ENCODE measurements around the gene MARK1. TPM values are rescaled to one million over a fixed set of nuclear protein-coding genes. Genes with fewer than 3 reads are reported as not detected.

MARK1 gene
- total RNA-seq, 1 donor from 2014 or later: 13.2 TPM

GRCh38 chr1:220685879-220686278, 157.9 kb downstream of the MARK1 start:
- no peak overlapping the region for H3K4me2 ChIP-seq
- Mint-ChIP-seq H3K4me3 (no peak overlapping the region), H3K27ac (no peak overlapping the region), H3K9me3 (peaks cover 2% of the 10 kb centered on the region), H3K4me1 (peaks cover 3% of the 10 kb centered on the region), H3K36me3 (no peaks in the 10 kb centered on the region), H3K27me3 (ENCODE audit: insufficient read depth, low read depth) (peaks cover 6% of the 10 kb centered on the region)
- no peaks in the 10 kb centered on the region for H3K9me3 ChIP-seq (ENCODE audit: low read depth)
- H2AFZ ChIP-seq (replicated peaks): no peak overlapping the region
- H3K27me3 ChIP-seq: peaks cover 19% of the 10 kb centered on the region
- peaks cover 3% of the 10 kb centered on the region for H3K4me1 ChIP-seq
- no peak overlapping the region for H3K4me3 ChIP-seq
- H3K36me3 ChIP-seq: no peaks in the 10 kb centered on the region
- peaks cover under 1% of the 10 kb centered on the region for H3F3A ChIP-seq (ENCODE audit: low read depth)
- H4K20me1 ChIP-seq (ENCODE audit: low read depth): no peaks in the 10 kb centered on the region
- DNase-seq (ENCODE audit: low spot score): peak; percentile 21
- no peak overlapping the region for H3K9ac ChIP-seq
- TF ChIP-seq CTCF (IDR thresholded peaks at IDR 0.05) (peak; percentile 14), EZH2 (IDR thresholded peaks at IDR 0.05) (no peak)
- H3K27ac ChIP-seq: no peak overlapping the region
- H3K79me2 ChIP-seq (ENCODE audit: low read depth): no peaks in the 10 kb centered on the region

DNA sequence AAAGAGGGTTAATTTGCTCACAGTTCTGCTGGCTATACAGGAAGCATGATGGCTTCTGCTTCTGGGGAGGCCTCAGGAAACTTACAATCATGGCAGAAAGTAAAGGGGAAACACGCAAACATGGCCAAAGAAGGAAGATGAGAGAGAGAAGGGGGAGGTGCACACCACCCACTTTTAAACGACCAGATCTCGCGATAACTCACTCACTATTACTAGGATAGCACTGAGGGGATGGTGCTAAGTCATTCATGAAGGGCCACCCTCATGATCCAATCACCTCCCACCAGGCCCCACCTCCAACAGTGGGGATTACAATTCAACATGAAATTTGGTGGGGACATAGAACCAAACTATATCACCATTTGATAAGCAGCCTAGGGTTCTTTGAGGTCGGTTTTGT, 159.9 kb downstream of the MARK1 start:
- peaks cover 4% of the 10 kb centered on the region for H3F3A ChIP-seq (ENCODE audit: low read depth)
- H4K20me1 ChIP-seq (ENCODE audit: low read depth): no peaks in the 10 kb centered on the region
- H3K4me3 Mint-ChIP-seq: no peak overlapping the region
- H3K4me3 ChIP-seq: no peak overlapping the region
- H2AFZ ChIP-seq (replicated peaks): no peak overlapping the region
- H3K9me3 ChIP-seq (ENCODE audit: low read depth): no peaks in the 10 kb centered on the region
- no peaks in the 10 kb centered on the region for H3K79me2 ChIP-seq (ENCODE audit: low read depth)
- TF ChIP-seq EZH2phosphoT487 (IDR thresholded peaks at IDR 0.05) (no peak), CTCF (IDR thresholded peaks at IDR 0.05) (no peak), EZH2 (IDR thresholded peaks at IDR 0.05) (no peak)
- H3K9me3 Mint-ChIP-seq: peaks cover 2% of the 10 kb centered on the region
- no peak for DNase-seq (ENCODE audit: low spot score)
- H3K27ac Mint-ChIP-seq: no peak overlapping the region
- peaks cover 9% of the 10 kb centered on the region for H3K4me1 ChIP-seq
- H3K27me3 Mint-ChIP-seq (ENCODE audit: insufficient read depth, low read depth): peaks cover 11% of the 10 kb centered on the region
- H3K36me3 Mint-ChIP-seq: no peaks in the 10 kb centered on the region
- H3K9ac ChIP-seq: no peak overlapping the region
- peaks cover 38% of the 10 kb centered on the region for H3K27me3 ChIP-seq
- peaks cover 7% of the 10 kb centered on the region for H3K4me1 Mint-ChIP-seq
- H3K27ac ChIP-seq: no peak overlapping the region
- no peaks in the 10 kb centered on the region for H3K36me3 ChIP-seq
- no peak overlapping the region for H3K4me2 ChIP-seq

GRCh38 chr1:220689666-220690065, 161.7 kb downstream of the MARK1 start:
- peaks cover 11% of the 10 kb centered on the region for H3K27me3 Mint-ChIP-seq (ENCODE audit: insufficient read depth, low read depth)
- no peak for DNase-seq (ENCODE audit: low spot score)
- H3K36me3 Mint-ChIP-seq: no peaks in the 10 kb centered on the region
- Histone ChIP-seq H3K27ac (no peak overlapping the region), H3K27me3 (peaks cover 42% of the 10 kb centered on the region), H3K79me2 (ENCODE audit: low read depth) (no peaks in the 10 kb centered on the region), H3K4me1 (peaks cover 9% of the 10 kb centered on the region), H3K4me2 (peak overlapping the region; percentile 100), H3K9ac (no peak overlapping the region), H2AFZ (replicated peaks) (peak overlapping the region; percentile 100), H3K4me3 (peak overlapping the region; percentile 96), H3K9me3 (ENCODE audit: low read depth) (no peaks in the 10 kb centered on the region), H3K36me3 (no peaks in the 10 kb centered on the region), H3F3A (ENCODE audit: low read depth) (peaks cover 4% of the 10 kb centered on the region), H4K20me1 (ENCODE audit: low read depth) (no peaks in the 10 kb centered on the region)
- TF ChIP-seq EZH2 (IDR thresholded peaks at IDR 0.05) (no peak), EZH2phosphoT487 (IDR thresholded peaks at IDR 0.05) (no peak), CTCF (IDR thresholded peaks at IDR 0.05) (no peak)
- H3K4me3 Mint-ChIP-seq: peak overlapping the region; percentile 92
- peaks cover 7% of the 10 kb centered on the region for H3K4me1 Mint-ChIP-seq
- H3K9me3 Mint-ChIP-seq: peaks cover 2% of the 10 kb centered on the region
- H3K27ac Mint-ChIP-seq: no peak overlapping the region
